ENCODE measurements around the gene GBX1.

Gene GBX1

GRCh38 chr7:151167197-151167961 is at the start of gene GBX1:
Gene GBX1 (minus strand): TSS chr7:151167694. CDS start chr7:151167548, 146 bp downstream.
- no peak for DNase-seq

GRCh38 chr7:151215396-151215795 is 47.9 kb upstream of the GBX1 start:
- no peak for DNase-seq

GRCh38 chr7:151213826-151214225 is 46.3 kb upstream of the GBX1 start:
- no peak for DNase-seq

GRCh38 chr7:151212626-151213025 is 45.1 kb upstream of the GBX1 start:
- no peak for DNase-seq

GRCh38 chr7:151211155-151211772 is 43.8 kb upstream of the GBX1 start:
- DNase-seq: no peak

GRCh38 chr7:151210087-151210854 is 42.8 kb upstream of the GBX1 start, which contains the start of gene H2BK1:
Gene H2BK1 (minus strand): TSS chr7:151210488. CDS start chr7:151210318, 170 bp downstream.
- no peak for DNase-seq

- DNase-seq: no peak
Observed at GRCh38 chr7:151209588-151209987, 42.1 kb upstream of the GBX1 start.

- no peak for DNase-seq
Observed at GRCh38 chr7:151208253-151208862, 40.9 kb upstream of the GBX1 start.

- peak in 1 of 2 experiments; percentile 29 for DNase-seq
Observed at GRCh38 chr7:151207804-151208203, 40.3 kb upstream of the GBX1 start.

- no peak for DNase-seq
Observed at GRCh38 chr7:151207315-151207714, 39.8 kb upstream of the GBX1 start.

GRCh38 chr7:151206914-151207313 is 39.4 kb upstream of the GBX1 start:
- DNase-seq: no peak

- DNase-seq: no peak
Observed at GRCh38 chr7:151205730-151206129, 38.2 kb upstream of the GBX1 start.

GRCh38 chr7:151204383-151205032 is 37.0 kb upstream of the GBX1 start:
- DNase-seq: no peak

- DNase-seq: no peak
Observed at GRCh38 chr7:151202836-151203235, 35.3 kb upstream of the GBX1 start.

- DNase-seq: no peak
Observed at GRCh38 chr7:151201751-151202150, 34.3 kb upstream of the GBX1 start.

GRCh38 chr7:151201344-151201743 is 33.9 kb upstream of the GBX1 start:
- no peak for DNase-seq

GRCh38 chr7:151198945-151199848 is 31.7 kb upstream of the GBX1 start:
- DNase-seq: no peak

GRCh38 chr7:151197932-151198331 is 30.4 kb upstream of the GBX1 start:
- no peak for DNase-seq

GRCh38 chr7:151195616-151196450 is 28.3 kb upstream of the GBX1 start:
- DNase-seq: no peak

GRCh38 chr7:151194188-151194587 is 26.7 kb upstream of the GBX1 start:
- no peak for DNase-seq
